Keratinocyte (primary cell): Measurements from ENCODE around the gene BCORL1. TPM values are rescaled to one million over a fixed set of nuclear protein-coding genes. Genes with fewer than 3 reads are reported as not detected.

Experiments
- DNase-seq: peaks from one replicate; pipeline ENCODE4 v3.0.0-alpha.2; 2011; ENCODE audit warnings: low read depth, missing footprints, low spot score
- FAIRE-seq: peaks from 2 replicates; lab custom pipeline; 2011; peaks lifted over from hg19 to GRCh38; lab: Jason Lieb, UNC
- H2AFZ ChIP-seq: 2 replicates; pipeline ENCODE4 v1.6.0; 2012; ENCODE audit warnings: low read length, control low read depth, inconsistent platforms; ENCODE audit not compliant: control insufficient read depth
- H3K27ac ChIP-seq: 2 replicates; pipeline ENCODE4 v1.5.1; 2011; ENCODE audit warnings: low read length; ENCODE audit not compliant: control insufficient read depth, insufficient read depth
- H3K27me3 ChIP-seq: 3 replicates; pipeline ENCODE4 v1.6.0; 2011; ENCODE audit warnings: low read length; ENCODE audit not compliant: control insufficient read depth, insufficient read depth; ENCODE audit errors: extremely low read depth
- H3K36me3 ChIP-seq, 2 experiments: 2 replicates in 1 of 2; 3 replicates in 1 of 2; pipeline ENCODE4 v1.5.1; 2011; ENCODE audit warnings: low read length in 2 of 2, mild to moderate bottlenecking in 1 of 2; ENCODE audit not compliant: control insufficient read depth in 2 of 2, insufficient read depth in 2 of 2; ENCODE audit errors: extremely low read depth in 1 of 2
- H3K4me1 ChIP-seq: 3 replicates; pipeline ENCODE4 v1.5.1; 2011; ENCODE audit warnings: low read length; ENCODE audit not compliant: control insufficient read depth, insufficient read depth; ENCODE audit errors: extremely low read depth
- H3K4me2 ChIP-seq: 3 replicates; pipeline ENCODE4 v1.6.0; 2011; ENCODE audit warnings: low read depth, low read length; ENCODE audit not compliant: control insufficient read depth, insufficient read depth; ENCODE audit errors: extremely low read depth
- H3K4me3 ChIP-seq, 3 experiments: fragments of 200-600 bp in 1 of 3; sonication (generic) in 1 of 3; 2 replicates in 2 of 3; 3 replicates in 1 of 3; pipeline ENCODE4 v1.5.1; 2011 to 2016; ENCODE audit warnings: low read length in 3 of 3, mild to moderate bottlenecking in 3 of 3, control low read depth in 2 of 3, inconsistent platforms in 1 of 3, low read depth in 1 of 3, mixed read lengths in 1 of 3, mixed run types in 1 of 3, moderate library complexity in 1 of 3; ENCODE audit not compliant: control insufficient read depth in 2 of 3, insufficient read depth in 2 of 3; ENCODE audit errors: extremely low read depth in 1 of 3
- H3K79me2 ChIP-seq: 2 replicates; pipeline ENCODE4 v1.6.0; 2012; ENCODE audit warnings: low read length; ENCODE audit not compliant: control insufficient read depth, insufficient read depth
- H3K9ac ChIP-seq: 3 replicates; pipeline ENCODE4 v1.6.0; 2011; ENCODE audit warnings: low read length; ENCODE audit not compliant: control insufficient read depth, insufficient read depth; ENCODE audit errors: extremely low read depth
- H3K9me1 ChIP-seq: 3 replicates; pipeline ENCODE4 v1.6.0; 2011; ENCODE audit warnings: low read length; ENCODE audit not compliant: control insufficient read depth, insufficient read depth; ENCODE audit errors: extremely low read depth
- H3K9me3 ChIP-seq: 2 replicates; pipeline ENCODE4 v1.5.1; 2012; ENCODE audit warnings: low read depth, low read length; ENCODE audit not compliant: control insufficient read depth
- H4K20me1 ChIP-seq: 3 replicates; pipeline ENCODE4 v1.6.0; 2011; ENCODE audit warnings: low read length; ENCODE audit not compliant: control insufficient read depth, insufficient read depth; ENCODE audit errors: extremely low read depth
- EZH2 ChIP-seq: IDR thresholded peaks from one replicate; pipeline ENCODE4 v1.6.1; 2012; ENCODE audit warnings: inconsistent platforms, mild to moderate bottlenecking, low read length, moderate library complexity
- dilution Hi-C: fragments of 300-500 bp; cut with MboI; formaldehyde crosslinking; loops from one replicate; pipeline ENCODE4 v1.7.0; 2020; ENCODE audit warnings: low sequenced_read_pairs; ENCODE audit not compliant: extremely low pct_ligation_motif_present
- polyA plus RNA-seq, 5 experiments: library from polyadenylated mRNA; depleted of rRNA in 3 of 5; stranded (reverse) in 3 of 5; stranded (forward) in 1 of 5; unstranded in 1 of 5; fragments of >200 nt; gene quantifications; 1 replicate in 1 of 5; 2 replicates in 3 of 5; 3 replicates in 1 of 5; pipeline versions ENCODE4 v1.2.1 to v1.2.3, GENCODE V29; 2011 to 2012; ENCODE audit warnings: missing spikeins in 2 of 5, low read depth in 1 of 5, low replicate concordance in 1 of 5
- TF ChIP-seq, protein P1 (sequence below), 3 experiments: IDR thresholded peaks in 1 of 3; conservative IDR thresholded peaks in 1 of 3; optimal IDR thresholded peaks in 1 of 3; 2 replicates in 2 of 3; 3 replicates in 1 of 3; pipeline versions ENCODE3 to v1.5.1; 2011; ENCODE audit warnings: low read length in 3 of 3, mild to moderate bottlenecking in 3 of 3, moderate library complexity in 2 of 3, control low read depth in 1 of 3, inconsistent platforms in 1 of 3; ENCODE audit not compliant: insufficient read depth in 2 of 3; ENCODE audit errors: extremely low read depth in 1 of 3

Gene BCORL1
- polyA plus RNA-seq, 1 donor (not counting 4 experiments of a cell fraction or from before 2014, with no cell fraction given), result 0.54 TPM

DNA sequence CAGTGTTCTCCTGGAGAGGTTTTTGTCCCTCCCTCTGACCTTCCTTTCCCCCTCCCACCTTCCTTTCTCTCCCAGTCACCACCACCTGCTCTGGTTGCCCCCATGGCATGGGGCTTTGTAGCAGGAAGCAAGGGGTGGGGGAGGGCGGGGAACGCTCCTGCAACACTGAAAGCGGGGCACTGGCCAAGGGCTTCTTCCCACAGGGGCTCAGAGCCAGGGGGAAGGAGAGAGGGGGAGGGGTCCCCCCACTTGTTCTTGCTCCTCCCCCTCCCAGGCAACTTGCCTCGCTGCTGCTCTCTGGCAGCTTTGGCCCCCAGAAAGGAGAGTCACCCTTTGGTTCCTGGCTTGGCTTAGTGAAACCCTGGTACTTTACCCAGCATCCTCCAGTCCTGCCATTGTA, 48.4 kb downstream of the BCORL1 start:
- Histone ChIP-seq H3K27me3 (no peaks in the 10 kb centered on the region), H3K4me3 (no peak overlapping the region), H3K27ac (no peak overlapping the region), H3K9me1 (no peaks in the 10 kb centered on the region), H3K4me1 (no peaks in the 10 kb centered on the region), H4K20me1 (no peaks in the 10 kb centered on the region), H3K9ac (no peak overlapping the region), H3K79me2 (no peaks in the 10 kb centered on the region), H2AFZ (no peak overlapping the region), H3K4me2 (no peak overlapping the region), H3K36me3 (peaks cover 0 to 6% of the 10 kb centered on the region in 2 experiments), H3K9me3 (no peaks in the 10 kb centered on the region)
- dilution Hi-C loops, result no loop called here
- FAIRE-seq (no peak), DNase-seq (no peak)
- no peak for TF ChIP-seq EZH2
- TF ChIP-seq, protein P1, sequence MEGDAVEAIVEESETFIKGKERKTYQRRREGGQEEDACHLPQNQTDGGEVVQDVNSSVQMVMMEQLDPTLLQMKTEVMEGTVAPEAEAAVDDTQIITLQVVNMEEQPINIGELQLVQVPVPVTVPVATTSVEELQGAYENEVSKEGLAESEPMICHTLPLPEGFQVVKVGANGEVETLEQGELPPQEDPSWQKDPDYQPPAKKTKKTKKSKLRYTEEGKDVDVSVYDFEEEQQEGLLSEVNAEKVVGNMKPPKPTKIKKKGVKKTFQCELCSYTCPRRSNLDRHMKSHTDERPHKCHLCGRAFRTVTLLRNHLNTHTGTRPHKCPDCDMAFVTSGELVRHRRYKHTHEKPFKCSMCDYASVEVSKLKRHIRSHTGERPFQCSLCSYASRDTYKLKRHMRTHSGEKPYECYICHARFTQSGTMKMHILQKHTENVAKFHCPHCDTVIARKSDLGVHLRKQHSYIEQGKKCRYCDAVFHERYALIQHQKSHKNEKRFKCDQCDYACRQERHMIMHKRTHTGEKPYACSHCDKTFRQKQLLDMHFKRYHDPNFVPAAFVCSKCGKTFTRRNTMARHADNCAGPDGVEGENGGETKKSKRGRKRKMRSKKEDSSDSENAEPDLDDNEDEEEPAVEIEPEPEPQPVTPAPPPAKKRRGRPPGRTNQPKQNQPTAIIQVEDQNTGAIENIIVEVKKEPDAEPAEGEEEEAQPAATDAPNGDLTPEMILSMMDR (optimal IDR thresholded peaks at IDR 0.05 in 1 of 3, IDR thresholded peaks at IDR 0.05 in 1 of 3, conservative IDR thresholded peaks at IDR 0.05 in 1 of 3; ENCODE audit: extremely low read depth in 1 of 3, insufficient read depth in 2 of 3, low read length in 3 of 3), result no peak

DNA sequence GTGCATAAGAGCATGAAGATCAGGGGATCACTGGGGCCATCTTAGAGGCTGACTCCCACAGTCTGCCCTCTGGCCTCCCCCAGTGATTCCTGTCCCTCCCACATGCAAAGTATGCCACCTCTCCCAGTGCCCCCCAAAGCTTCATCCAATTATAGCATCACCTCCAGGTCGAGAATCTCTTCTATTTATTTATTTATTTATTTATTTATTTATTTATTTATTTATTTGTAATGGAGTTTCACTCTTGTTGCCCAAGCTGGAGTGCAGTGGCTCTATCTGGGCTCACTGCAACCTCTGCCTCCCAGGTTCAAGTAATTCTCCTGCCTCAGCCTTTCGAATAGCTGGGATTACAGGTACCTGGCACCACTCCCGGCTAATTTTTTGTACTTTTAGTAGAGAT, 50.1 kb downstream of the BCORL1 start:
- Histone ChIP-seq H2AFZ (no peak overlapping the region), H4K20me1 (no peaks in the 10 kb centered on the region), H3K27ac (no peak overlapping the region), H3K4me1 (no peaks in the 10 kb centered on the region), H3K4me3 (no peak overlapping the region), H3K27me3 (no peaks in the 10 kb centered on the region), H3K9ac (no peak overlapping the region), H3K4me2 (no peak overlapping the region), H3K9me3 (no peaks in the 10 kb centered on the region), H3K79me2 (no peaks in the 10 kb centered on the region), H3K9me1 (no peaks in the 10 kb centered on the region), H3K36me3 (peaks cover 0 to 6% of the 10 kb centered on the region in 2 experiments)
- DNase-seq (no peak), FAIRE-seq (no peak)
- TF ChIP-seq, protein P1 (optimal IDR thresholded peaks at IDR 0.05 in 1 of 3, IDR thresholded peaks at IDR 0.05 in 1 of 3, conservative IDR thresholded peaks at IDR 0.05 in 1 of 3; ENCODE audit: extremely low read depth in 1 of 3, insufficient read depth in 2 of 3, low read length in 3 of 3), result no peak
- no peak for TF ChIP-seq EZH2
- dilution Hi-C loops, result no loop called here
